MCF 10A (cell line): ENCODE measurements around the gene SPTB. TPM values are rescaled to one million over a fixed set of nuclear protein-coding genes. Genes with fewer than 3 reads are reported as not detected.

Experiments used
- BruUV-seq: library from RNA; stranded (reverse); fragments of 400-500 nt; replicated peaks from 2 replicates; lab custom pipeline; 2021; lab: Mats Ljungman, UMichigan
- CTCF ChIA-PET: fragments of 300-600 bp; sonication (Branson Sonifier 250); formaldehyde crosslinking; extraction: SDS; loops from one replicate; lab custom pipeline; 2021; ENCODE audit warnings: antibody characterized with exemption, inconsistent platforms; lab: Yijun Ruan, JAX
- POLR2A ChIA-PET: fragments of 300-600, 350-650 bp; sonication (Branson Sonifier 250); formaldehyde crosslinking; extraction: SDS; loops from one replicate; lab custom pipeline; 2020; ENCODE audit warnings: antibody characterized with exemption, inconsistent platforms; lab: Yijun Ruan, JAX
- DNase-seq: peaks from one replicate; pipeline ENCODE4 v3.0.0-alpha.2; 2018; ENCODE audit not compliant: unreplicated experiment
- H3K27ac Mint-ChIP-seq: one replicate; pipeline ENCODE4 v1.8.0; 2022; ENCODE audit warnings: mild to moderate bottlenecking, low read depth, mixed read lengths; ENCODE audit not compliant: unreplicated experiment
- H3K27me3 Mint-ChIP-seq: one replicate; pipeline ENCODE4 v1.8.0; 2022; ENCODE audit warnings: mixed read lengths; ENCODE audit not compliant: insufficient read depth, unreplicated experiment
- H3K36me3 Mint-ChIP-seq: one replicate; pipeline ENCODE4 v1.8.0; 2022; ENCODE audit warnings: mild to moderate bottlenecking, moderate library complexity, mixed read lengths; ENCODE audit not compliant: insufficient read depth, unreplicated experiment
- H3K4me1 Mint-ChIP-seq: one replicate; pipeline ENCODE4 v1.8.0; 2022; ENCODE audit warnings: mixed read lengths; ENCODE audit not compliant: insufficient read depth, unreplicated experiment
- H3K4me3 Mint-ChIP-seq: one replicate; pipeline ENCODE4 v1.8.0; 2022; ENCODE audit warnings: mild to moderate bottlenecking, moderate library complexity, mixed read lengths; ENCODE audit not compliant: unreplicated experiment
- H3K9me3 Mint-ChIP-seq: one replicate; pipeline ENCODE4 v1.8.0; 2022; ENCODE audit warnings: mixed read lengths; ENCODE audit not compliant: unreplicated experiment
- intact Hi-C: fragments of 100-400 bp; cut with micrococcal nuclease; formaldehyde crosslinking; loops from 2 replicates; pipeline ENCODE4 v1.14.1; 2022
- total RNA-seq: library from RNA; stranded (reverse); gene quantifications from 2 replicates; pipeline ENCODE4 v1.2.3, GENCODE V29; 2022
- TF ChIP-seq, protein P1 (sequence below): fragments of 200-600 bp; IDR thresholded peaks from one replicate; pipeline ENCODE4 v1.8.0; 2022; ENCODE audit warnings: antibody characterized with exemption, mild to moderate bottlenecking; ENCODE audit not compliant: unreplicated experiment

The SPTB gene
- total RNA-seq, 1 experiment from 2014 or later = 1.3 TPM

- CTCF ChIA-PET = interaction anchor here (1.2 kb wide), 1 partner anchor 84 kb away, joined by 3 read pairs; no protein-coding TSS in a partner anchor
- TF ChIP-seq, protein P1, sequence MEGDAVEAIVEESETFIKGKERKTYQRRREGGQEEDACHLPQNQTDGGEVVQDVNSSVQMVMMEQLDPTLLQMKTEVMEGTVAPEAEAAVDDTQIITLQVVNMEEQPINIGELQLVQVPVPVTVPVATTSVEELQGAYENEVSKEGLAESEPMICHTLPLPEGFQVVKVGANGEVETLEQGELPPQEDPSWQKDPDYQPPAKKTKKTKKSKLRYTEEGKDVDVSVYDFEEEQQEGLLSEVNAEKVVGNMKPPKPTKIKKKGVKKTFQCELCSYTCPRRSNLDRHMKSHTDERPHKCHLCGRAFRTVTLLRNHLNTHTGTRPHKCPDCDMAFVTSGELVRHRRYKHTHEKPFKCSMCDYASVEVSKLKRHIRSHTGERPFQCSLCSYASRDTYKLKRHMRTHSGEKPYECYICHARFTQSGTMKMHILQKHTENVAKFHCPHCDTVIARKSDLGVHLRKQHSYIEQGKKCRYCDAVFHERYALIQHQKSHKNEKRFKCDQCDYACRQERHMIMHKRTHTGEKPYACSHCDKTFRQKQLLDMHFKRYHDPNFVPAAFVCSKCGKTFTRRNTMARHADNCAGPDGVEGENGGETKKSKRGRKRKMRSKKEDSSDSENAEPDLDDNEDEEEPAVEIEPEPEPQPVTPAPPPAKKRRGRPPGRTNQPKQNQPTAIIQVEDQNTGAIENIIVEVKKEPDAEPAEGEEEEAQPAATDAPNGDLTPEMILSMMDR = no peak
- POLR2A ChIA-PET = no interaction called here
- H3K9me3 Mint-ChIP-seq = peaks cover 15% of the 10 kb centered on the region
- H3K27ac Mint-ChIP-seq = no peak overlapping the region
- no peak for DNase-seq
- H3K4me3 Mint-ChIP-seq = no peak overlapping the region
- no TSS peak for BruUV-seq
- H3K36me3 Mint-ChIP-seq = peaks cover 6% of the 10 kb centered on the region
- intact Hi-C loops = no loop called here
- H3K27me3 Mint-ChIP-seq = peaks cover 73% of the 10 kb centered on the region
- no peaks in the 10 kb centered on the region for H3K4me1 Mint-ChIP-seq
Observed at GRCh38 chr14:64871344-64871743, 8.4 kb downstream of the SPTB start.

DNA sequence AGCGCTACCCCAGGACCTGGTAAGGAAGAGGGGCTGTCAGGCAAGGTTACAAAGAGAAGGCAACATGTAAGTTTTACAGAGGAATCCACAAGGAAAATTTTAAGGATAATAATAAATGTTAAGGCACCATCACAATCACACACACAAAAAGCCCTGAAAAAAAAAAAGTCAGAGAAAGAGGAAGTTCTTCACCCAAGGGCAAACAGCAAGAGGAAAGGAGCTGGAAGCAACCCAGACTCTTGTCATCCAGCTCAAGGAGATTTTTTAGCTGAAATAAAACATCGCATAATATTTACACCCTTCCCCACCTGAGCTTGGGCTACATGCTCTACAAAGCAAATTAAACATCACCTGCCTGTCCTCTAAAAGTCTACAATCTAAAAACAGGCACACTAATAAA is 9.5 kb downstream of the SPTB start:
- ChIA-PET CTCF (interaction anchor here (0.6 to 0.7 kb wide), 3 partner anchors 31 to 1693 kb away, joined by 3 to 4 read pairs (median 3); no protein-coding TSS in a partner anchor), POLR2A (interaction anchor here (0.6 kb wide), 2 partner anchors 22 to 102 kb away, joined by 3 to 4 read pairs; no protein-coding TSS in a partner anchor)
- H3K27ac Mint-ChIP-seq = no peak overlapping the region
- BruUV-seq = no TSS peak
- intact Hi-C loops = no loop called here
- H3K9me3 Mint-ChIP-seq = peaks cover 15% of the 10 kb centered on the region
- H3K4me3 Mint-ChIP-seq = no peak overlapping the region
- no peaks in the 10 kb centered on the region for H3K4me1 Mint-ChIP-seq
- H3K27me3 Mint-ChIP-seq = peaks cover 71% of the 10 kb centered on the region
- TF ChIP-seq, protein P1 = no peak
- peaks cover 6% of the 10 kb centered on the region for H3K36me3 Mint-ChIP-seq
- DNase-seq = no peak

GRCh38 chr14:64868841-64869240 is 10.9 kb downstream of the SPTB start:
- no TSS peak for BruUV-seq
- peaks cover 6% of the 10 kb centered on the region for H3K36me3 Mint-ChIP-seq
- no peak overlapping the region for H3K4me3 Mint-ChIP-seq
- no peak overlapping the region for H3K27ac Mint-ChIP-seq
- H3K9me3 Mint-ChIP-seq = peaks cover 15% of the 10 kb centered on the region
- no peak for DNase-seq
- peaks cover 69% of the 10 kb centered on the region for H3K27me3 Mint-ChIP-seq
- ChIA-PET POLR2A (interaction anchor here (0.7 to 1.2 kb wide), 2 partner anchors 10 to 42 kb away, joined by 3 to 4 read pairs; no protein-coding TSS in a partner anchor), CTCF (interaction anchor here (0.6 to 1.5 kb wide), 10 partner anchors 14 to 441 kb away, joined by 3 to 6 read pairs (median 4); no protein-coding TSS in a partner anchor)
- TF ChIP-seq, protein P1 = no peak
- no peaks in the 10 kb centered on the region for H3K4me1 Mint-ChIP-seq
- intact Hi-C loops = no loop called here

DNA sequence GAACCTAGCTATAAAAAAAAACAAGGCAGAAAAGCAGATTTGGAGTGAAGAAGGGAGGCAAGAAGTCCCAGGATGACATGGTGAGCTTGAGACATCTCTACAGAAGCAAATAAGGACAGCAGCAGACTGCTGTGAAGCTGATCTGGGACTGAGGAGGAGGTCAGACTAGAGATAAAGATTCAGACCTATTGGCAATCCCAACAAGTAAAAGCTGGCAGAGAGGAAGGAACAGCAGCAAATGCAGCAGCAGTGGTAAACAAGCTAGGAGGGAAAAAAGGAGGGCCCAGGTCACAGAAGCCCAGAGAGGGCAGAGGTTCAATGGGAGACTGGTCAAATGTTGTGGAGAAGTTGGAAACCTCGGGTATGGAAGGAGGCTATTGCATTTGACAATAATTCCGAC is 11.3 kb downstream of the SPTB start:
- Mint-ChIP-seq H3K27me3 (peaks cover 69% of the 10 kb centered on the region), H3K27ac (no peak overlapping the region), H3K36me3 (peaks cover 6% of the 10 kb centered on the region), H3K9me3 (peaks cover 15% of the 10 kb centered on the region), H3K4me3 (no peak overlapping the region), H3K4me1 (no peaks in the 10 kb centered on the region)
- BruUV-seq = no TSS peak
- POLR2A ChIA-PET = interaction anchor here (0.7 to 1.2 kb wide), 2 partner anchors 10 to 42 kb away, joined by 3 to 4 read pairs; no protein-coding TSS in a partner anchor
- CTCF ChIA-PET = interaction anchor here (0.6 to 1.5 kb wide), 6 partner anchors 14 to 441 kb away, joined by 3 to 5 read pairs (median 3); no protein-coding TSS in a partner anchor
- DNase-seq = no peak
- intact Hi-C loops = no loop called here
- TF ChIP-seq, protein P1 = no peak
